Endothelial cell of umbilical vein (primary cell): ENCODE measurements around the gene SPRR1A. TPM values are rescaled to one million over a fixed set of nuclear protein-coding genes. Genes with fewer than 3 reads are reported as not detected.

Source experiments
- BruUV-seq: library from RNA; stranded (reverse); fragments of 400-500 nt; replicated peaks from 2 replicates; lab custom pipeline; 2021; lab: Mats Ljungman, UMichigan
- CTCF ChIA-PET: fragments of 300-600, 350-600 bp; sonication (Branson Sonifier 250); formaldehyde crosslinking; loops from one replicate; lab custom pipeline; 2021; ENCODE audit warnings: antibody characterized with exemption, inconsistent platforms; lab: Charles Lee
- POLR2A ChIA-PET: fragments of 300-600, 350-600 bp; sonication (Branson Sonifier 250); formaldehyde crosslinking; loops from one replicate; lab custom pipeline; 2021; ENCODE audit warnings: antibody characterized with exemption, inconsistent platforms; lab: Charles Lee
- DNase-seq: peaks from one replicate; pipeline ENCODE4 v3.0.0-alpha.2; 2011; ENCODE audit warnings: low read depth, low spot score
- FAIRE-seq: peaks from 2 replicates; lab custom pipeline; 2011; peaks lifted over from hg19 to GRCh38; lab: Jason Lieb, UNC
- H2AFZ ChIP-seq: 2 replicates; pipeline ENCODE4 v1.6.0; 2012; ENCODE audit warnings: low read depth, low read length, control low read depth, inconsistent platforms
- H3K27ac ChIP-seq: 2 replicates; pipeline ENCODE4 v1.5.1; 2011; ENCODE audit warnings: low read depth, mild to moderate bottlenecking, control low read depth, low read length, moderate library complexity; ENCODE audit not compliant: insufficient read depth
- H3K27me3 ChIP-seq, 2 experiments: 2 replicates each; pipeline versions ENCODE4 v1.6.0 to v1.6.1; 2011; ENCODE audit warnings: low read length in 2 of 2, mixed read lengths in 1 of 2; ENCODE audit not compliant: control insufficient read depth in 2 of 2, insufficient read depth in 2 of 2
- H3K36me3 ChIP-seq, 2 experiments: 2 replicates in 1 of 2; 3 replicates in 1 of 2; pipeline ENCODE4 v1.5.1; 2011; ENCODE audit warnings: low read length in 2 of 2, mild to moderate bottlenecking in 1 of 2, moderate library complexity in 1 of 2; ENCODE audit not compliant: control insufficient read depth in 2 of 2, insufficient read depth in 2 of 2; ENCODE audit errors: extremely low read depth in 1 of 2
- H3K4me1 ChIP-seq: 3 replicates; pipeline ENCODE4 v1.5.1; 2011; ENCODE audit warnings: mild to moderate bottlenecking, low read length; ENCODE audit not compliant: control insufficient read depth, insufficient read depth; ENCODE audit errors: extremely low read depth
- H3K4me2 ChIP-seq: 2 replicates; pipeline ENCODE4 v1.6.1; 2011; ENCODE audit warnings: low read length, control low read depth, mixed read lengths; ENCODE audit not compliant: insufficient read depth
- H3K4me3 ChIP-seq, 3 experiments: fragments of 200-600 bp in 1 of 3; sonication (generic), shearing (Covaris generic) in 1 of 3; replicated peaks in 1 of 3; 2 replicates each; pipeline ENCODE4 v1.5.1; 2011 to 2016; ENCODE audit warnings: control low read depth in 3 of 3, low read length in 3 of 3, mild to moderate bottlenecking in 2 of 3, inconsistent platforms in 1 of 3, low read depth in 1 of 3, moderate library complexity in 1 of 3; ENCODE audit not compliant: insufficient read depth in 1 of 3
- H3K79me2 ChIP-seq: 2 replicates; pipeline ENCODE4 v1.6.0; 2012; ENCODE audit warnings: low read length, inconsistent platforms; ENCODE audit not compliant: control insufficient read depth, insufficient read depth
- H3K9ac ChIP-seq: replicated peaks from 2 replicates; pipeline ENCODE3; 2011; ENCODE audit warnings: low read length, control low read depth; ENCODE audit not compliant: insufficient read depth; ENCODE audit errors: extremely low read depth
- H3K9me1 ChIP-seq: replicated peaks from 3 replicates; pipeline ENCODE4 v1.6.0; 2011; ENCODE audit warnings: mild to moderate bottlenecking, low read length; ENCODE audit not compliant: control insufficient read depth, insufficient read depth; ENCODE audit errors: extremely low read depth
- H3K9me3 ChIP-seq: replicated peaks from 2 replicates; pipeline ENCODE4 v1.5.1; 2012; ENCODE audit warnings: low read length, inconsistent platforms; ENCODE audit not compliant: control insufficient read depth, insufficient read depth
- H4K20me1 ChIP-seq: replicated peaks from 2 replicates; pipeline ENCODE3; 2011; ENCODE audit warnings: mild to moderate bottlenecking, low read length; ENCODE audit not compliant: control insufficient read depth, insufficient read depth; ENCODE audit errors: extremely low read depth
- EZH2 ChIP-seq: IDR thresholded peaks from 2 replicates; pipeline ENCODE4 v1.6.1; 2012; ENCODE audit warnings: borderline replicate concordance, low read depth, mild to moderate bottlenecking, moderate library complexity, low read length, inconsistent platforms; ENCODE audit not compliant: severe bottlenecking
- FOS ChIP-seq: IDR thresholded peaks from 2 replicates; pipeline ENCODE4 v1.6.1; 2011; ENCODE audit warnings: mild to moderate bottlenecking, low read length, moderate library complexity, borderline replicate concordance; ENCODE audit not compliant: insufficient read depth
- GATA2 ChIP-seq: IDR thresholded peaks from 2 replicates; pipeline ENCODE4 v1.7.0; 2011; ENCODE audit warnings: low read depth, mild to moderate bottlenecking, moderate library complexity, mixed read lengths, low read length; ENCODE audit not compliant: insufficient read length, insufficient read depth
- JUN ChIP-seq: IDR thresholded peaks from 2 replicates; pipeline ENCODE4 v1.6.1; 2011; ENCODE audit warnings: borderline replicate concordance, low read depth; ENCODE audit not compliant: insufficient read length, insufficient read depth
- MYC ChIP-seq: IDR thresholded peaks from one replicate; pipeline ENCODE4 v1.6.1; 2011; ENCODE audit warnings: mild to moderate bottlenecking, low read depth, low read length
- POLR2A ChIP-seq: IDR thresholded peaks from 2 replicates; pipeline ENCODE4 v1.6.1; 2012; ENCODE audit warnings: low read depth, mild to moderate bottlenecking, control low read depth, low read length
- POLR2AphosphoS5 ChIP-seq: IDR thresholded peaks from 2 replicates; pipeline ENCODE4 v1.6.1; 2012; ENCODE audit warnings: low read depth, mild to moderate bottlenecking, control low read depth, low read length, moderate library complexity; ENCODE audit not compliant: insufficient read depth
- dilution Hi-C: fragments of 300-500 bp; cut with MboI; formaldehyde crosslinking; loops from one replicate; pipeline ENCODE4 v1.15.0; 2019; ENCODE audit warnings: low sequenced_read_pairs; ENCODE audit not compliant: extremely low pct_ligation_motif_present
- intact Hi-C: fragments of 100-400 bp; cut with micrococcal nuclease; formaldehyde crosslinking; loops from one replicate; pipeline ENCODE4 v1.10.0; 2022
- polyA plus RNA-seq, 4 experiments: library from polyadenylated mRNA; depleted of rRNA in 3 of 4; stranded (reverse) in 3 of 4; unstranded in 1 of 4; fragments of >200 nt; gene quantifications; 2 replicates each; pipeline versions ENCODE4 v1.2.1 to v1.2.3, GENCODE V29; 2011 to 2012; ENCODE audit warnings: missing spikeins in 1 of 4
- total RNA-seq: library from RNA; stranded (reverse); gene quantifications from 2 replicates; pipeline ENCODE4 v1.2.3, GENCODE V29; 2021
- TF ChIP-seq, protein P1 (sequence below), 2 donors: IDR thresholded peaks; 1 replicate in 1 of 2; 2 replicates in 1 of 2; pipeline ENCODE4 v1.5.1; 2011; ENCODE audit warnings: low read length in 2 of 2, mild to moderate bottlenecking in 2 of 2, moderate library complexity in 2 of 2, control low read depth in 1 of 2, inconsistent platforms in 1 of 2, low read depth in 1 of 2; ENCODE audit not compliant: insufficient read depth in 1 of 2; ENCODE audit errors: extremely low read depth in 1 of 2
- TF ChIP-seq, protein P2 (sequence below): IDR thresholded peaks from 2 replicates; pipeline ENCODE4 v1.6.1; 2011; ENCODE audit not compliant: insufficient read depth, insufficient read length

The SPRR1A gene
- total and polyA plus RNA-seq, 2 donors (not counting 3 experiments of a cell fraction or from before 2014, with no cell fraction given) = not detected

DNA sequence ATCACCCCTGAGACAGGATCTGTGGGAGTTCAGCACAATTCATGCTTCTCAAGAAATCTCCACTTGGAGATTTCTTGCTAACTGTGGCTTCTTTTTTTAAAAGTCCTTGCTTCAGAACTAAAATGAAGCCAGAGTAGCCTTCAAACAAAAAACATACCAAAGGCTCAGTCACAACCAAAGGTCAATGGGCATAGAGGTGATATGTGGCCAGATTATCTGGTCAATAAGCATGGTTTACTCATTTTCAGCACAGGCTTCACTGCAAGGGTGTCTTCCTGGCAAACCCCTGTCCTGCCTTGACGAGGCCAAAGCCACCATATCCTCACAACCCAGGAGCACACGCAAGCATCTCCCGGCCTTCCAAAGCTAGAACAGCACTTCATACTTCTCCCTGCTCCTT is 24.6 kb upstream of the SPRR1A start:
- Histone ChIP-seq H3K9ac (no peak overlapping the region), H3K9me1 (no peaks in the 10 kb centered on the region), H3K36me3 (no peaks in the 10 kb centered on the region), H3K79me2 (no peaks in the 10 kb centered on the region), H2AFZ (no peak overlapping the region), H3K27me3 (no peaks in the 10 kb centered on the region), H3K4me2 (no peak overlapping the region), H4K20me1 (no peaks in the 10 kb centered on the region), H3K4me3 (no peak overlapping the region), H3K27ac (no peak overlapping the region), H3K4me1 (no peaks in the 10 kb centered on the region), H3K9me3 (no peaks in the 10 kb centered on the region)
- no TSS peak for BruUV-seq
- DNase-seq = no peak
- dilution Hi-C loops = no loop called here
- TF ChIP-seq, protein P1, sequence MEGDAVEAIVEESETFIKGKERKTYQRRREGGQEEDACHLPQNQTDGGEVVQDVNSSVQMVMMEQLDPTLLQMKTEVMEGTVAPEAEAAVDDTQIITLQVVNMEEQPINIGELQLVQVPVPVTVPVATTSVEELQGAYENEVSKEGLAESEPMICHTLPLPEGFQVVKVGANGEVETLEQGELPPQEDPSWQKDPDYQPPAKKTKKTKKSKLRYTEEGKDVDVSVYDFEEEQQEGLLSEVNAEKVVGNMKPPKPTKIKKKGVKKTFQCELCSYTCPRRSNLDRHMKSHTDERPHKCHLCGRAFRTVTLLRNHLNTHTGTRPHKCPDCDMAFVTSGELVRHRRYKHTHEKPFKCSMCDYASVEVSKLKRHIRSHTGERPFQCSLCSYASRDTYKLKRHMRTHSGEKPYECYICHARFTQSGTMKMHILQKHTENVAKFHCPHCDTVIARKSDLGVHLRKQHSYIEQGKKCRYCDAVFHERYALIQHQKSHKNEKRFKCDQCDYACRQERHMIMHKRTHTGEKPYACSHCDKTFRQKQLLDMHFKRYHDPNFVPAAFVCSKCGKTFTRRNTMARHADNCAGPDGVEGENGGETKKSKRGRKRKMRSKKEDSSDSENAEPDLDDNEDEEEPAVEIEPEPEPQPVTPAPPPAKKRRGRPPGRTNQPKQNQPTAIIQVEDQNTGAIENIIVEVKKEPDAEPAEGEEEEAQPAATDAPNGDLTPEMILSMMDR (IDR thresholded peaks at IDR 0.05; ENCODE audit: extremely low read depth in 1 of 2, insufficient read depth in 1 of 2, low read depth in 1 of 2, low read length in 2 of 2) = no peak
- TF ChIP-seq JUN = no peak
- no peak for TF ChIP-seq MYC
- TF ChIP-seq FOS = no peak
- TF ChIP-seq, protein P2, sequence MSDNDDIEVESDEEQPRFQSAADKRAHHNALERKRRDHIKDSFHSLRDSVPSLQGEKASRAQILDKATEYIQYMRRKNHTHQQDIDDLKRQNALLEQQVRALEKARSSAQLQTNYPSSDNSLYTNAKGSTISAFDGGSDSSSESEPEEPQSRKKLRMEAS = no peak
- no peak for TF ChIP-seq GATA2
- no peak for TF ChIP-seq EZH2
- TF ChIP-seq POLR2A = no peak
- TF ChIP-seq POLR2AphosphoS5 = no peak
- intact Hi-C loops = no loop called here
- FAIRE-seq = no peak
- ChIA-PET POLR2A (no interaction called here), CTCF (no interaction called here)
